Suprapubic skin (tissue), 3 donors: ENCODE results near the gene SPAG6.

Source experiments
- EP300 ChIP-seq: sonication (generic); formaldehyde crosslinking; IDR thresholded peaks from one replicate; pipeline ENCODE4 v1.6.1; 2017; ENCODE audit warnings: antibody characterized with exemption
- POLR2A ChIP-seq, 2 donors: fragments of 450-650 bp; IDR thresholded peaks; one replicate each; pipeline ENCODE4 v1.6.1; 2017; ENCODE audit warnings: antibody characterized with exemption in 2 of 2, mild to moderate bottlenecking in 2 of 2, moderate library complexity in 2 of 2
- TF ChIP-seq, protein P1 (sequence below), 2 donors: fragments of 200-600 bp in 1 of 2; fragments of 450-650 bp in 1 of 2; sonication (generic) in 1 of 2; IDR thresholded peaks; one replicate each; pipeline ENCODE4 v1.5.1; 2016 to 2019; ENCODE audit warnings: antibody characterized with exemption in 2 of 2, mild to moderate bottlenecking in 1 of 2, moderate library complexity in 1 of 2

DNA sequence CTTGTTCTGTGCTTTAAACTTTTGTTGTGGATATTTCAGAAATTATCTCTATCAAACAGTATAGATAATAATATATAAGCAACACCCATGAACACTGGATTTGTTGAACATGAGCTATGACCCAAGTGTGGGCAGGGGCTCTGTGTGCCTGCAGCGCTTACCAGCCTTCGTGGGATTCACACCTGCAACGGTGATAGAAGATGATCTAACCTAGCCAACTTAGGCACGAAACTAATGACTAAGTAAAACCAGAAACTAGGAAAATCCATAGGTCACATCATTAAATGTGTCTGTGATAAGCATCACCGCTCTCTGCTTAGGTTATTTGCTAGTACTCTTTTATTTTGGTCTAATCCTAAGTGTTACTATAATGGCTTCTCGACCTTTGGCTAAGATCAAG lies 18.0 kb downstream of the SPAG6 start:
- TF ChIP-seq, protein P1, sequence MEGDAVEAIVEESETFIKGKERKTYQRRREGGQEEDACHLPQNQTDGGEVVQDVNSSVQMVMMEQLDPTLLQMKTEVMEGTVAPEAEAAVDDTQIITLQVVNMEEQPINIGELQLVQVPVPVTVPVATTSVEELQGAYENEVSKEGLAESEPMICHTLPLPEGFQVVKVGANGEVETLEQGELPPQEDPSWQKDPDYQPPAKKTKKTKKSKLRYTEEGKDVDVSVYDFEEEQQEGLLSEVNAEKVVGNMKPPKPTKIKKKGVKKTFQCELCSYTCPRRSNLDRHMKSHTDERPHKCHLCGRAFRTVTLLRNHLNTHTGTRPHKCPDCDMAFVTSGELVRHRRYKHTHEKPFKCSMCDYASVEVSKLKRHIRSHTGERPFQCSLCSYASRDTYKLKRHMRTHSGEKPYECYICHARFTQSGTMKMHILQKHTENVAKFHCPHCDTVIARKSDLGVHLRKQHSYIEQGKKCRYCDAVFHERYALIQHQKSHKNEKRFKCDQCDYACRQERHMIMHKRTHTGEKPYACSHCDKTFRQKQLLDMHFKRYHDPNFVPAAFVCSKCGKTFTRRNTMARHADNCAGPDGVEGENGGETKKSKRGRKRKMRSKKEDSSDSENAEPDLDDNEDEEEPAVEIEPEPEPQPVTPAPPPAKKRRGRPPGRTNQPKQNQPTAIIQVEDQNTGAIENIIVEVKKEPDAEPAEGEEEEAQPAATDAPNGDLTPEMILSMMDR (IDR thresholded peaks at IDR 0.05) = no peak
- TF ChIP-seq POLR2A (IDR thresholded peaks at IDR 0.05) (no peak), EP300 (no peak)
